Ascending aorta (tissue), 2 donors: ENCODE results near the gene A1BG. TPM values are rescaled to one million over a fixed set of nuclear protein-coding genes. Genes with fewer than 3 reads are reported as not detected.

Experiments
- DNase-seq, 2 donors: peaks; one replicate each; pipeline ENCODE4 v3.0.0-alpha.2; 2019; ENCODE audit warnings: low spot score in 2 of 2
- H3K27ac ChIP-seq, 2 donors: fragments of 200-600 bp; sonication (generic); one replicate each; pipeline ENCODE4 v1.5.1; 2016 to 2017; ENCODE audit warnings: mild to moderate bottlenecking in 1 of 2
- H3K27me3 ChIP-seq: fragments of 200-600 bp; sonication (generic); one replicate; pipeline ENCODE4 v1.5.1; 2017
- H3K36me3 ChIP-seq, 2 donors: fragments of 200-600 bp; sonication (generic); one replicate each; pipeline ENCODE4 v1.5.1; 2016
- H3K4me1 ChIP-seq, 2 donors: fragments of 200-600 bp; sonication (generic); one replicate each; pipeline ENCODE4 v1.5.1; 2016 to 2017; ENCODE audit warnings: mild to moderate bottlenecking in 1 of 2
- H3K4me3 ChIP-seq, 2 donors: fragments of 200-600 bp; sonication (generic); one replicate each; pipeline ENCODE4 v1.5.1; 2016 to 2017; ENCODE audit warnings: mild to moderate bottlenecking in 1 of 2
- H3K9me3 ChIP-seq, 2 donors: fragments of 200-600 bp; sonication (generic); one replicate each; pipeline ENCODE4 v1.5.1; 2016
- CTCF ChIP-seq, 3 experiments: fragments of 200-600 bp in 2 of 3; fragments of 450-650 bp in 1 of 3; sonication (generic) in 2 of 3; IDR thresholded peaks; one replicate each; pipeline ENCODE4 v1.5.1; 2016 to 2019; ENCODE audit warnings: antibody characterized with exemption in 3 of 3, mild to moderate bottlenecking in 1 of 3, moderate library complexity in 1 of 3
- intact Hi-C: fragments of 100-400 bp; cut with DNase I; formaldehyde crosslinking; loops from one replicate; pipeline ENCODE4 v1.15.1; 2023
- total RNA-seq: library from RNA; depleted of rRNA; stranded (reverse); fragments of >200 nt; gene quantifications from one replicate; pipeline ENCODE4 v1.1.0, GENCODE V29; 2016

The A1BG gene
- total RNA-seq, 1 donor from 2014 or later = 0.32 TPM

DNA sequence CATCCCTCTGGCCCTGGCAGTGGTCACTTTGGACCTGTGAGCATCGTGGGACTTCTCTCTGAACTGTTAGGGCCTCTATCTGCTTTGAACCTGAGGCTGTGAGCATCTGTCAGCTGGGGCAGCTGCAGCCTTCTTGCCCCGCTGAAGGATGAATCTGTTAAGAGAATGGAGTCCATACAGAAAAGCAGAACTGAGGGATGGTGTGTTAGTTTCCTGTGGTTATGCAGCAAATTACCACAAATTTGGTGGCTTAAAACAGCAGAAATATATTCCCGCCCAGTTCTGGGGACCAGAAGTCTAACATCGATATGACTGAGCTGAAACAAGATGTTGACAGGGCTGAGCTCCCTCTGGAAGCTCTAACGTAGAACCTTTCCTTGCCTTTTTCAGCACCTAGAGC is 10.9 kb upstream of the A1BG start:
- DNase-seq = no peak

DNA sequence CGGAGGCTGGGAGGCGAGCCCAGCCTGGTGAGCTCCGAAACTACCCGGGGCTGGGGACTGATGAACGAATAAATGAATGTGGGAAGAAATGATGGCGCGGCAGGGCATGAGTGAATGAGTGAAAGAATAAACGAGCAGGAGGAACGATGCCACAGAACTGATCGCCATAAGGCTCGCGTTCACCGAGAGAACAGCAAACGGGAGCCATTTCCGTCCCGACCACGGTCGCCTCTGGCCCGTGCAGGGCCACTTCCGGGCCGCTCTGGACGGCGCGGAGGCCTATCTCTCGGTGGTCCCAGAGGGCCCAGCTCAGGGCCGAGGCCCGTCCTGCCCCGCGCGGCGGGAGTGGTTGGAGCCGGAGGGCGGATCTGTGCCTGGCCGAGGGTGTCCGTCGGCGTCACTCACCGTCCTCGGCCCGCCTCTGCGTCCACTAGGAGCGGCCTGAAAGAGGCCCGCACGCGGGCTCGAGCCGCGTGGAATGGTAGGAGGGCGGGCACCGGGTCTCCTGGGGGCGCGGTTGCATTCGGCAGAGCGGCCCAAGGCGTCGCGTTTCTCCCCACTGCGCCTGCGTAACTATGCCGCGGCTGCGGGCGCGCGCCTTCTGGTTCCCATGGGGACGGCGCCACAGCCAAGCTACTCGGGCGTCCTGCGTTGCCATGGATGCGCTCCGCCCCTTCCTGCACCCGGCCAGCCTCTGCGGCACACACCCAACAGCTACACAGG is 9.1 kb upstream of the A1BG start, which contains the start of gene ZNF497:
TSS of gene ZNF497 (minus strand) at position 480 of the 723 bp plus-strand sequence. CDS start 5,116 bp downstream, outside the sequence.
- DNase-seq = peak; percentile 78 to 97
- no peak for TF ChIP-seq CTCF (IDR thresholded peaks at IDR 0.05)
- Histone ChIP-seq H3K36me3 (no peaks in the 10 kb centered on the region), H3K27me3 (no peaks in the 10 kb centered on the region), H3K4me3 (peak within 1 kb of the TSS; percentile 67 to 74), H3K4me1 (peaks cover 0 to 7% of the 10 kb centered on the region in 2 donors), H3K9me3 (no peaks in the 10 kb centered on the region), H3K27ac (peak within 1 kb of the TSS; percentile 86 to 94)
- intact Hi-C loops = loop anchor here (1.0 kb wide), 5 partner anchors 19 to 157 kb away; partner anchors contain the start of genes ERVK3-1, RPS5, ZBTB45 and ZNF837

More for the DNA sequence above, 10.9 kb upstream of the A1BG start:
- Histone ChIP-seq H3K9me3 (no peaks in the 10 kb centered on the region), H3K27ac (no peak overlapping the region), H3K4me3 (no peak overlapping the region), H3K36me3 (no peaks in the 10 kb centered on the region), H3K27me3 (no peaks in the 10 kb centered on the region), H3K4me1 (peaks cover 0 to 7% of the 10 kb centered on the region in 2 donors)
- TF ChIP-seq CTCF (IDR thresholded peaks at IDR 0.05) = no peak
- intact Hi-C loops = no loop called here

GRCh38 chr19:58361900-58362271 is 8.6 kb upstream of the A1BG start:
- Histone ChIP-seq H3K4me1 (peaks cover 0 to 7% of the 10 kb centered on the region in 2 donors), H3K4me3 (peak overlapping the region; percentile 67 to 74), H3K27ac (peak overlapping the region; percentile 86 to 94), H3K27me3 (no peaks in the 10 kb centered on the region), H3K9me3 (no peaks in the 10 kb centered on the region), H3K36me3 (no peaks in the 10 kb centered on the region)
- peak in 1 of 2 donors; percentile 72 for DNase-seq
- TF ChIP-seq CTCF (IDR thresholded peaks at IDR 0.05) = no peak
- intact Hi-C loops = loop anchor here (1.0 kb wide), 5 partner anchors 19 to 157 kb away; partner anchors contain the start of genes ERVK3-1, RPS5, ZBTB45 and ZNF837

- TF ChIP-seq CTCF (IDR thresholded peaks at IDR 0.05) = no peak
- Histone ChIP-seq H3K27ac (no peak overlapping the region), H3K4me1 (peaks cover 0 to 11% of the 10 kb centered on the region in 2 donors), H3K36me3 (no peaks in the 10 kb centered on the region), H3K27me3 (no peaks in the 10 kb centered on the region), H3K4me3 (no peak overlapping the region), H3K9me3 (no peaks in the 10 kb centered on the region)
- intact Hi-C loops = no loop called here
- no peak for DNase-seq
Observed at GRCh38 chr19:58357481-58358145, 4.3 kb upstream of the A1BG start.

- Histone ChIP-seq H3K4me3 (peak overlapping the region in 1 of 2 donors; percentile 45), H3K27ac (no peak overlapping the region), H3K4me1 (peaks cover 0 to 11% of the 10 kb centered on the region in 2 donors), H3K36me3 (no peaks in the 10 kb centered on the region), H3K9me3 (no peaks in the 10 kb centered on the region), H3K27me3 (no peaks in the 10 kb centered on the region)
- TF ChIP-seq CTCF (IDR thresholded peaks at IDR 0.05) = no peak
- intact Hi-C loops = no loop called here
- no peak for DNase-seq
Observed at GRCh38 chr19:58356766-58357480, 3.6 kb upstream of the A1BG start.
